HUES64 (cell line): ENCODE data around the gene LRRC49.

Experiments used
- H3K27ac ChIP-seq: 2 replicates; pipeline ENCODE4 v1.7.0; 2013; ENCODE audit warnings: low read depth, low read length, inconsistent platforms
- H3K27me3 ChIP-seq: 2 replicates; pipeline ENCODE4 v1.6.1; 2013; ENCODE audit warnings: mild to moderate bottlenecking, low read length; ENCODE audit not compliant: insufficient read depth
- H3K36me3 ChIP-seq: 2 replicates; pipeline ENCODE4 v1.6.1; 2013; ENCODE audit warnings: mild to moderate bottlenecking, low read length; ENCODE audit not compliant: insufficient read depth
- H3K4me1 ChIP-seq: 2 replicates; pipeline ENCODE4 v1.6.1; 2013; ENCODE audit warnings: mild to moderate bottlenecking, low read length, moderate library complexity; ENCODE audit not compliant: insufficient read depth
- H3K4me3 ChIP-seq: 2 replicates; pipeline ENCODE4 v1.5.1; 2013; ENCODE audit warnings: mild to moderate bottlenecking, low read length, moderate library complexity
- H3K9ac ChIP-seq: 2 replicates; pipeline ENCODE4 v1.6.1; 2013; ENCODE audit warnings: mild to moderate bottlenecking, low read depth, low read length
- H3K9me3 ChIP-seq: 2 replicates; pipeline ENCODE4 v1.6.1; 2013; ENCODE audit warnings: low read depth, low read length; ENCODE audit not compliant: insufficient read depth
- WGBS: fragments of 150-250, 120-280 bp; methylation state at CpG from one replicate; pipeline ENCODE4 v1.1.7; 2013; ENCODE audit warnings: missing lambda C conversion rate; 5-methylcytosine and 5-hydroxymethylcytosine counted together

The LRRC49 gene

DNA sequence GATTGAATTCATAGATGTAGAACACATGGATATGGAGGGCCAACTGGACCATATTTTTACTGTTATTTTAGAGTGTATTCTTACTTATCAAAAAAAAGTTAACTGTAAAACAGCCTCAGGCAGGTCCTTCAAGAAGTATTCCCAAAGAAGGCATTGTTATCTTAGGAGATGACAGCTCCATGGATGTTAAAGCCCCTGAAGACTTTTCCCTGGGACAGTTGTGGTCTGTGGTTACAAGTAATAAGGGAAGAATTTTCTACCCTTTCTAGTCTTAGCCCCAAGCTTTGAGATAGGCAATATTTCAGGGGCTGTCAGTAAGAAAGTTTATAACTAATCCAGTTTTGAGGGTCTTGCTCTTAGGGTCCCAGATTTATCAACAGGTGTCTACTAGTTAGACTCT, 62.5 kb downstream of the LRRC49 start:
- Histone ChIP-seq H3K4me3 (no peak overlapping the region), H3K27ac (no peak overlapping the region), H3K9ac (no peak overlapping the region), H3K4me1 (no peaks in the 10 kb centered on the region), H3K9me3 (peaks cover 7% of the 10 kb centered on the region; the same call in 1 of the 2 replicates), H3K36me3 (no peaks in the 10 kb centered on the region), H3K27me3 (no peaks in the 10 kb centered on the region)

DNA sequence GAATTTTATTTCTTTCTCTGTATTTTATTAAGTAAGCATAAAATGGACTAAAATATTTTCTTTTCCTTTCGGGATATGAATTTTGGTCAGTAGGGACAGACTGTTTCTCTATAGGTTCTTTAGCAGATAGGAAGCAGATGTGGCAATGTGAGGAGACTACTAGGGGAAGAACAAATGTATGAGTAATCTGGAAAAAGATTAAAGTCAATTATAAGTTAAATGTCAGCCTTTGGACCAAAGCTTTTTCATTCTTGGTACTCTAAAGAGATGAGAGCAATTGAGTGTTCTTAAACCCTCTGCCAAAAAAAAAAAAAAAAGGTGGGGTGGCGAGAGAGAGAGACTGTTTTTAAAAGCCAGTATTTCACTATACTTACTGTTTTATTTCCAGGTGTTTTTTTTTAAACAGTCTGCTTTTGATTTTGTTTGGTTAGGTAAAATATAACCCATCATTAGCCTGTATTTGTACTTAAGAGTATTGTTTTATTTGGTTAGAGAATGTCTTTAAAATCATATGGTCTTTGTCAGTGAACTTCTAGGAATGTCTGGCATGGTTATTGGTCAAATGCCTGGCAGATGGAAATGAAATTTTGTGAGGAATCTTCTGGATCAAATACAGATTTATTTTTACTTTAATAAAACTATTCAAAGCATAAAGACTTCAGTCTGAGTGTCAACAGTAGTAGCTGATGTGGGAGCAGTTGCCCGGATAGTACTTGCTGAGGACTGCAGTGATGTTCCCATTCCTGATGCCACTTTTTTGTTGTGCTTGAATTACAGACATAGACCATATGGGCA, 63.8 kb downstream of the LRRC49 start:
- no peaks in the 10 kb centered on the region for H3K27me3 ChIP-seq
- no peak overlapping the region for H3K9ac ChIP-seq
- 0 out of 2 replicates have a peak, but pooled peaks cover under 1% of the 10 kb centered on the region for H3K9me3 ChIP-seq
- H3K36me3 ChIP-seq: no peaks in the 10 kb centered on the region
- H3K4me1 ChIP-seq: no peaks in the 10 kb centered on the region
- 95% methylated on average over 2 of the region's 3 CpGs for WGBS
- H3K27ac ChIP-seq: no peak overlapping the region
- H3K4me3 ChIP-seq: no peak overlapping the region

DNA sequence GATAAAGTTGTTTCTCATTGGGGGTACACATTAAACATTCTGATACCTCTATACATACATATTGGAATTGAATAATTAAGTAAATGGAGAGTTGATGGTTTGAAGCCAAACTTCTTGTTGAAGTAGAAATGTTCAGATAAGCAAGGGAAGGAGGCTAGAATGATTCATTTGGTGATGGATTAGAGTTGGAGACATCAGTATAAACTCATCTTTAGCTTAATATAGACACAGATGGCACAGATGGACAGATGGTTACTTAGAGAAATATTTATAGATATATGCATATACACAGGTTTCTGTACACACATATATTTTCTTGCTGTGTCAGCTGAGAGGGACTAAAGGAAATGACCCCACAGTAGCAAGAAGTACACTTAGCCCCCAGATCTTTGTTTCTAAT, 69.5 kb downstream of the LRRC49 start:
- Histone ChIP-seq H3K4me3 (no peak overlapping the region), H3K9ac (no peak overlapping the region), H3K27me3 (no peaks in the 10 kb centered on the region), H3K9me3 (no peaks in the 10 kb centered on the region), H3K4me1 (no peaks in the 10 kb centered on the region), H3K27ac (no peak overlapping the region), H3K36me3 (no peaks in the 10 kb centered on the region)

DNA sequence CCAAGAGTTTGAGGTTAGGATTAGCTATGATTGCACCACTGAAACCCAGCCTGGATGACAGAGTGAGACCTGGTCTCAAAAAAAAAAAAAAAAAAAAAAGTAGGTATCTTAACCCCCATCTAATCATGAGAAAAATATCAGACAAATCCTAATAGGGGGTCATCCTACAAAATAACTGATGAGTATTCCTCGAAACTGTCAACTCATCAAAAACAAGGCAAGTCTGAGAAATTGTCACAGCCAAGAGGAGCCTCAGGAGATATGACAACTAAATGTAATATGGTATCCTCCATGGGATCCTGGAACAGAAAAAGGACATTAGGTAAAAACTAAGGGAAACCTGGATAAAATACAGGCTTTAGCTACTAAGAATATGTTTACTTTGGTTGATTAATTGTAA, 70.6 kb downstream of the LRRC49 start:
- Histone ChIP-seq H3K4me1 (no peaks in the 10 kb centered on the region), H3K9ac (no peak overlapping the region), H3K27me3 (no peaks in the 10 kb centered on the region), H3K27ac (no peak overlapping the region), H3K36me3 (no peaks in the 10 kb centered on the region), H3K9me3 (no peaks in the 10 kb centered on the region), H3K4me3 (no peak overlapping the region)
- 88% methylated on average over 1 of the region's 1 CpG for WGBS

DNA sequence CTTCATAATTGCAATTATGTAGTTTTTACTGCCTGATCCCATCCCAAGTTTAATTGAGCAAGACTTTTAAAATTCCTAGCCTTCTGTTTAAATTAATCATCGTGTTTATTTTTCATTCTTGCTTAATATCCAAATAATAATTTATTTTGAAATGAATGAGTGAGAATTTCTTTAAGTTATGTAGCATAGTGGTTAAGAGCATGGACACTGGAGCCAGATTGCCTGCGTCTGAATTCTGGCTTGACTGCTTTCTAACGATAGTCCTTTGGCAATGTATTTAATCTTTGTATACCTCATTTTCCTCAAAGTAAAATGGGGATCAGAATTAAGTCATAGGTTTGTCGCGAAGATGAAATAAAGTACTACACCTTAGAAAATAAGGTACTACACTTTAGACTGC, 71.4 kb downstream of the LRRC49 start:
- no peaks in the 10 kb centered on the region for H3K4me1 ChIP-seq
- H3K9me3 ChIP-seq: no peaks in the 10 kb centered on the region
- no peak overlapping the region for H3K27ac ChIP-seq
- no peaks in the 10 kb centered on the region for H3K27me3 ChIP-seq
- no peak overlapping the region for H3K4me3 ChIP-seq
- 98% methylated on average over 2 of the region's 5 CpGs for WGBS
- no peak overlapping the region for H3K9ac ChIP-seq
- no peaks in the 10 kb centered on the region for H3K36me3 ChIP-seq

DNA sequence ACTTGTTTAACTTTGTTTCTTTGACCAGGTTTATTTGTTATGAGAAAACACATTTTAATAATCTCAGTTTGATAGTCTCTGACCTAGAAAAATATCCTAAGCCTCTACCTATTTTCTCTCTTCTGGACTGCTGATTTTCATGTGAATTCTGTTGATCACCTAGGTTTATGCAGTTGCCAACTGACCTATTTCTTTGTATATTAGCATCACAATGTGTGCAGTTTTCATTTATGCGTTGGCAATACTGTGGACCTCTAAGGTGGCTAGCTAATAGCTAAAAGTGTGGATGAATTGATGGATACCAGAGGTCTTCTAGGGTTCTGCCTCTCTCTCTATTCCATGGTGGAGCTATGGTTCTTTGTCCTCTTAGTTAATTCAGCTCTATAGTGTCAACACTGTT, 72.1 kb downstream of the LRRC49 start:
- H3K9ac ChIP-seq: no peak overlapping the region
- no peaks in the 10 kb centered on the region for H3K27me3 ChIP-seq
- H3K4me1 ChIP-seq: no peaks in the 10 kb centered on the region
- H3K27ac ChIP-seq: no peak overlapping the region
- H3K9me3 ChIP-seq: no peaks in the 10 kb centered on the region
- no peaks in the 10 kb centered on the region for H3K36me3 ChIP-seq
- no peak overlapping the region for H3K4me3 ChIP-seq
- WGBS: 94% methylated on average over 1 of the region's 1 CpG

DNA sequence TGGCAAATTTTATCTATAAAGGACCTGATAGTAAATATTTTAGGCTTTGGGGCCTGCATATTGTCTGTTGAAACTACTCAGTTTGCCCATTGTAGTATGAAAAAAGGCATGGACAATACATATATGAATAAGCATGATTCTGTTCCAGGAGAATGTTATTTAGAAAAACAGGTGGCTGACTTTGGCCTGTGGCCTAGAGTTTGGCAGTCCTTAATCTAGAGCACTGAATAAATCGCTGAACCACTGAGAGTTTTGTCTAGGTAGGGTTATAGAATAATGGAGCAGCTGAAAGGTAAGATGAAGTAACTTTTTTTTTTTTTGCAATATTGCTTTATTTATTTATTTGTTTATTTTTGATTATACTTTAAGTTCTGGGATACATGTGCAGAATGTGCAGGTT, 75.0 kb downstream of the LRRC49 start:
- H3K9ac ChIP-seq: no peak overlapping the region
- no peaks in the 10 kb centered on the region for H3K36me3 ChIP-seq
- H3K4me3 ChIP-seq: no peak overlapping the region
- no peaks in the 10 kb centered on the region for H3K27me3 ChIP-seq
- H3K27ac ChIP-seq: no peak overlapping the region
- 93% methylated on average over 1 of the region's 1 CpG for WGBS
- no peaks in the 10 kb centered on the region for H3K9me3 ChIP-seq
- H3K4me1 ChIP-seq: no peaks in the 10 kb centered on the region

DNA sequence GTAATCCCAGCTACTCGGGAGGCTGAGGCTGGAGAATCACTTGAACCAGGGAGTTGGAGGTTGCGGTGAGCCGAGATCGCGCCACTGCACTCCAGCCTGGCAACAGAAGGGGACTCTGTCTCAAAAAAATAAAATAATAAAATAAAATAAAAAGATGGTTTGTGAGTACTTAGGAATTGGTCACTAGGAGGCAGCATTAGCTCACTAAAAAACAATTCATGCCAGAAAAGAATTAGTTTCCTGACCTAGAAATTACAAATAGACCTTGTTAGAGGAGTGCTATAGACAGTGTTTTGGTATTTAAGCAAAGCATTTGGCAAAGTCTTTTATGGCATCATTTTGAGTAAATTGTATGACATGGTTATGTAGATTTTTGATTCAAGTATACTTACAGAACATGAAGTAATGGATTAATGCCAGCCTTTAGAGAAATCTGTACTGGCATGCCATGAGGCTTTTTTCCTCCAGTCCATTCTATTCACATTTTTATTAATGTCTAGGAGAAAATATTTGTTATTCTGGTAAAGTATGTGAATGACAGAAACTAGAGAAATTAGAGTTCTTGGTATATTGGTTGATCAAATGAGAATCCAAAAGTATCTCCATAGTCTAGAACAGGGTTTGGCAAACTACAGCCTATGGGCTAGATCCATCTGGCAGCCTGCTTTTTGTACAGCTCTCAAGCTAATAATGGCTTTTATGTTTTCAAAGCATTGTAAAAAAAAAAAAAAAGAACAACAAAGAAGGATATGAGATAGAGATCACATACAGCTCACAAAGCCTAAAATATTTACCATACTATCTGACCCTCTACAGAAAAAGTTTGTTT, 81.6 kb downstream of the LRRC49 start:
- H3K4me1 ChIP-seq: no peaks in the 10 kb centered on the region
- 76% methylated on average over 3 of the region's 5 CpGs for WGBS
- no peaks in the 10 kb centered on the region; the same call in 1 of the 2 replicates for H3K9me3 ChIP-seq
- H3K9ac ChIP-seq: no peak overlapping the region
- no peaks in the 10 kb centered on the region for H3K27me3 ChIP-seq
- no peak overlapping the region for H3K4me3 ChIP-seq
- no peaks in the 10 kb centered on the region for H3K36me3 ChIP-seq
- H3K27ac ChIP-seq: no peak overlapping the region

DNA sequence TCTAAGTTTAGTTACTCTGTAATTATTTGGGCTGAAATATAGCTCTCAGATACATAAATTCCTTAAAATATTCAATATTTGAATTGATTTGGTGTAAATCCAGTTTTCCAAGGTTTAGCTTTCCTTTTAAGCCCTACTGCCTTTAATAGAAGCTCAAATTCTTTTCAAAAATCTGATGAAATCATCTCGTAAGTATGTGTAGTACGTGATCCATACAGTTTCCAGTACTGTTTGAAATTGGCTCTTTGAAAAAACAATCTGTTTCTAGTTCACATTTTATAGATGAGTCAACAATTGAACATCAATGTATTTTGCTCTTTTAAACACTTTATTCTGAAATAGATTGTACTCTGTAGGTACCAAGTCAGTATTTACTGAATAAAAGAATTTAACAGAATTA, 84.2 kb downstream of the LRRC49 start:
- no peak overlapping the region for H3K4me3 ChIP-seq
- H3K36me3 ChIP-seq: no peaks in the 10 kb centered on the region
- H3K9ac ChIP-seq: no peak overlapping the region
- no peaks in the 10 kb centered on the region for H3K27me3 ChIP-seq
- no peaks in the 10 kb centered on the region; the same call in 1 of the 2 replicates for H3K9me3 ChIP-seq
- 100% methylated on average over 2 of the region's 2 CpGs for whole genome bisulfite sequencing
- no peak overlapping the region for H3K27ac ChIP-seq
- H3K4me1 ChIP-seq: no peaks in the 10 kb centered on the region

DNA sequence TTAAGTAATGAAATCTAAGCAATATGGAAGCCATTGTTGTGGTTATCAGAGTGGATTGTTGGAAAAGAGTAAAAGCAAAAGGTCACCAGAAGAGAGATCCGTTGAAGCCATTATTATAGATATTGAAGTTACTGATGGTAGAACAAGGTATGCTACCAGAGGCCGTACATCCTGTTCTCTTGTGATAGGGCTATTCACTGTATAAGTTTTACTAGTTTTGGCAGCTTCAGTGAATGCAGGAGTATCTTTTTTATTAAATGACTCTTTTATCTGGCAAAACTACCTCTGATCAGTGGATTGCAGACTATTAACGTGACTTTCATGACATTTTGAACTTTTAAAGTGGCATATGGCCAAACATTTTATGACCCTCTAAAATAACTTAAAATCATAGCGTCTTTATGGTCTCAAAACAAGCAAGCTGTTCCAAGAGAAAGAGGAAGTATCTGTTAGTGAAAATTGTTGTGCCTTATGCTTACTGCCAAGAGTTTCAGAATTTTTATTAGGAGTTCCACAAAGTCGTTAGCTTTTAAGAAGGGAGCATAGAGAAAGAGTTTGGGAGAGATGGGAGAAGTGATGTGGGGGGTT, 102.9 kb downstream of the LRRC49 start:
- Histone ChIP-seq H3K9me3 (peaks cover 39% of the 10 kb centered on the region), H3K36me3 (peaks cover 18% of the 10 kb centered on the region; the same call in 1 of the 2 replicates), H3K27me3 (no peaks in the 10 kb centered on the region), H3K27ac (no peak overlapping the region), H3K4me3 (no peak overlapping the region), H3K4me1 (no peaks in the 10 kb centered on the region), H3K9ac (no peak overlapping the region)
- WGBS: 93% methylated on average over 5 of the region's 5 CpGs

DNA sequence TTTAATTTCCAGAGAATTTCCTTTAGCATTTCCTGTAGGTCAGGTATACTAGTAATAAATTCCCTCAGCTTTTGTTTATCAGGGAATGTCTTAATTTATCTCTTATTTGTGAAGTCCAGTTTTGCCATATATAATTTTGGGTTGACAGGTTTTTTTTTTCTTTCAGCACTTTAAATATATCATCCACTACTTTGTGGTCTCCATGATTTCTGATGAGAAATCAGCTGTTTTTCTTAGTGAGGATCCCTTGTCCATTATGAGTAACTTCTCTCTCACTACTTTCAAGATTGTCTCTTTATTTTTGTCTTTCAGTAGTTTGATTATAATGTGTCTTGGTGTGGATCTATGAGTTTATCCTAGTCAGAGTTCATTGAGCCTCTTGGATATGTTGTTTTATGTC, 105.7 kb downstream of the LRRC49 start:
- Histone ChIP-seq H3K27me3 (no peaks in the 10 kb centered on the region), H3K27ac (no peak overlapping the region), H3K36me3 (peaks cover 2% of the 10 kb centered on the region; the same call in 1 of the 2 replicates), H3K9ac (no peak overlapping the region), H3K9me3 (peaks cover 16% of the 10 kb centered on the region), H3K4me3 (no peak overlapping the region), H3K4me1 (no peaks in the 10 kb centered on the region)
